Liver (tissue), 9 donors: ENCODE measurements around the gene SERPINB10. TPM values are rescaled to one million over a fixed set of nuclear protein-coding genes. Genes with fewer than 3 reads are reported as not detected.

ENCODE experiments used
- DNase-seq: peaks from one replicate; pipeline ENCODE4 v3.0.0-alpha.2; 2017; ENCODE audit warnings: low spot score
- H3K27ac ChIP-seq, 2 donors: one replicate each; pipeline ENCODE4 v1.7.0; 2013; ENCODE audit warnings: inconsistent platforms in 2 of 2, low read length in 2 of 2, control low read depth in 1 of 2, low read depth in 1 of 2, mild to moderate bottlenecking in 1 of 2
- H3K27me3 ChIP-seq, 4 donors: one replicate each; pipeline versions ENCODE4 v1.6.1 to v1.7.0; 2013; ENCODE audit warnings: low read length in 3 of 4, inconsistent platforms in 1 of 4, mild to moderate bottlenecking in 1 of 4, moderate library complexity in 1 of 4; ENCODE audit not compliant: control insufficient read depth in 4 of 4, insufficient read depth in 4 of 4
- H3K36me3 ChIP-seq, 4 donors: one replicate each; pipeline versions ENCODE4 v1.6.1 to v1.7.0; 2013; ENCODE audit warnings: low read length in 3 of 4, mild to moderate bottlenecking in 3 of 4, low read depth in 1 of 4, moderate library complexity in 1 of 4; ENCODE audit not compliant: control insufficient read depth in 4 of 4, insufficient read depth in 3 of 4
- H3K4me1 ChIP-seq, 4 donors: one replicate each; pipeline versions ENCODE4 v1.6.1 to v1.7.0; 2013; ENCODE audit warnings: low read length in 3 of 4, mild to moderate bottlenecking in 3 of 4, moderate library complexity in 1 of 4; ENCODE audit not compliant: control insufficient read depth in 4 of 4, insufficient read depth in 4 of 4
- H3K4me3 ChIP-seq, 3 donors: one replicate each; pipeline versions ENCODE4 v1.6.1 to v1.7.0; 2013; ENCODE audit warnings: low read length in 3 of 3, control low read depth in 1 of 3, low read depth in 1 of 3, mild to moderate bottlenecking in 1 of 3
- H3K9ac ChIP-seq, 2 donors: one replicate each; pipeline ENCODE4 v1.7.0; 2013; ENCODE audit warnings: low read length in 2 of 2, mild to moderate bottlenecking in 2 of 2, moderate library complexity in 2 of 2, control low read depth in 1 of 2, low read depth in 1 of 2
- H3K9me3 ChIP-seq, 4 donors: one replicate each; pipeline versions ENCODE4 v1.6.1 to v1.7.0; 2013; ENCODE audit warnings: low read length in 3 of 4; ENCODE audit not compliant: control insufficient read depth in 4 of 4
- EGR1 ChIP-seq, 2 donors: IDR thresholded peaks; 2 replicates each; pipeline ENCODE4 v1.6.1; 2016 to 2018; ENCODE audit warnings: antibody characterized with exemption in 2 of 2, low read depth in 2 of 2
- FOXA2 ChIP-seq: IDR thresholded peaks from 2 replicates; pipeline ENCODE4 v1.6.1; 2016; ENCODE audit warnings: antibody characterized with exemption
- GABPA ChIP-seq, 2 donors: IDR thresholded peaks in 1 of 2; conservative IDR thresholded peaks in 1 of 2; 2 replicates each; pipeline ENCODE4 v1.6.1; 2016; ENCODE audit warnings: antibody characterized with exemption in 2 of 2, mild to moderate bottlenecking in 1 of 2, moderate library complexity in 1 of 2
- HNF4A ChIP-seq, 2 donors: conservative IDR thresholded peaks; 2 replicates each; pipeline ENCODE4 v1.6.1; 2016; ENCODE audit warnings: antibody characterized with exemption in 2 of 2, mild to moderate bottlenecking in 2 of 2
- HNF4G ChIP-seq: IDR thresholded peaks from 2 replicates; pipeline ENCODE4 v1.6.1; 2016; ENCODE audit warnings: antibody characterized with exemption
- JUND ChIP-seq, 2 donors: IDR thresholded peaks; 2 replicates each; pipeline ENCODE4 v1.6.1; 2016; ENCODE audit warnings: antibody characterized with exemption in 2 of 2
- NR2F2 ChIP-seq: IDR thresholded peaks from 2 replicates; pipeline ENCODE4 v1.6.1; 2016; ENCODE audit warnings: antibody characterized with exemption
- RAD21 ChIP-seq, 2 donors: IDR thresholded peaks; 2 replicates each; pipeline ENCODE4 v1.6.1; 2016; ENCODE audit warnings: antibody characterized with exemption in 2 of 2, mild to moderate bottlenecking in 2 of 2
- RXRA ChIP-seq, 2 donors: IDR thresholded peaks; 2 replicates each; pipeline ENCODE4 v1.6.1; 2017 to 2018; ENCODE audit warnings: antibody characterized with exemption in 2 of 2, mild to moderate bottlenecking in 1 of 2
- SP1 ChIP-seq: IDR thresholded peaks from 2 replicates; pipeline ENCODE4 v1.6.1; 2018; ENCODE audit warnings: antibody characterized with exemption, mild to moderate bottlenecking
- TAF1 ChIP-seq: conservative IDR thresholded peaks from 2 replicates; pipeline ENCODE4 v1.6.1; 2016; ENCODE audit warnings: antibody characterized with exemption, mild to moderate bottlenecking
- YY1 ChIP-seq: IDR thresholded peaks from 2 replicates; pipeline ENCODE4 v1.6.1; 2016; ENCODE audit warnings: antibody characterized with exemption, mild to moderate bottlenecking
- WGBS: extraction: QIAGEN DNeasy Blood & Tissue Kit; methylation state at CpG from one replicate; pipeline ENCODE4 v1.1.7; 2013; 5-methylcytosine and 5-hydroxymethylcytosine counted together
- polyA plus RNA-seq, 2 donors: library from polyadenylated mRNA; stranded (reverse) in 1 of 2; unstranded in 1 of 2; fragments of 200-250 nt in 1 of 2; fragments of >200 nt in 1 of 2; fragmentation: Nextera tagmentation in 1 of 2; extraction: Ambion mirVana in 1 of 2; gene quantifications; one replicate each; pipeline versions ENCODE4 v1.2.1 to v1.2.3, GENCODE V29; 2013 to 2015
- total RNA-seq, 2 donors: library from RNA; depleted of rRNA; stranded (reverse); fragments of >200 nt; gene quantifications; one replicate each; pipeline ENCODE4 v1.2.3, GENCODE V29; 2014
- TF ChIP-seq, protein P1 (sequence below): IDR thresholded peaks from 2 replicates; pipeline ENCODE4 v1.6.1; 2016; ENCODE audit warnings: antibody characterized with exemption, mild to moderate bottlenecking
- TF ChIP-seq, protein P2 (sequence below): fragments of 150-350 bp; IDR thresholded peaks from 2 replicates; pipeline ENCODE4 v1.5.1; 2017; ENCODE audit warnings: improper control_type of control experiment, low read depth, low read length; ENCODE audit not compliant: missing input control
- donor health status: healthy.
- donor health status: healthy.
- donor health status: healthy.
- donor health status: healthy.
- donor health status: healthy.

The SERPINB10 gene
- total and polyA plus RNA-seq, 4 donors: 4.6 TPM; not detected in 3

DNA sequence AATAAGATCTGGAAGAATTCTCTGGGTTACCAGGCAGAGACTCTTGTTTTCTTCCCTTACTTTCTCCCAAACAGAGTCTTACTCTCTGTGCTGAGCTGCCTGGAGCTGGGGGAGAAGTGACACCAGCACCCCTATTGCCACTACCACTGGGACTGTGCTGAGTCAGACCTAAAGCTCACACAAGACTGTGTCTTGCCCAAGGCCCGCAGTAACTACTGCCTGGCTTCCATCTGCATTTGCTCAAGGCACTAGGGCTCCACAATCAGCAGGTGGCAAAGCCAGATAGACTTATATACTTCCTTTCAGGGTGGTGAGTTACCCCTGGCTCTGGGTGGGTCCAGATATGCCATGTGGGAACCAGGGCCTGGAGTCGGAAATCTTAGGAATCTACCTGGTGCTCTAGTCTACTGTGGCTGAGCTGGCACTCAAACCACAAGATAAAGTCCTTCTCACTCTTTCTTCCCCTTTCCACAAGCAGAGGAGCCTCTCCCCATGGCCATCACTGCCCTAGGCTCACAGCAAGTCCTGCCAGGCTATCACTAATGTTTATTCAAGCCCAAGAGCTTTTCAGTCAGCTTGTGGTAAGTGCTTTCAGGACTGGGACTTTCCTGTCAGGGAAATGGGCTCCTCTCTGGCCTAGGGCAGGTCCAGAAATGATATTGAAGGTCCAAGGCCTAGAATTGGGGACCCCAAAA is 47.8 kb upstream of the SERPINB10 start:
- H3K36me3 ChIP-seq: no peaks in the 10 kb centered on the region
- WGBS: 86% methylated on average over 2 of the region's 2 CpGs
- H3K27ac ChIP-seq: no peak overlapping the region
- no peak overlapping the region for H3K4me3 ChIP-seq
- no peak for DNase-seq
- no peaks in the 10 kb centered on the region for H3K9me3 ChIP-seq
- no peak overlapping the region for H3K9ac ChIP-seq
- no peaks in the 10 kb centered on the region for H3K4me1 ChIP-seq
- TF ChIP-seq HNF4G: no peak
- TF ChIP-seq, protein P1, sequence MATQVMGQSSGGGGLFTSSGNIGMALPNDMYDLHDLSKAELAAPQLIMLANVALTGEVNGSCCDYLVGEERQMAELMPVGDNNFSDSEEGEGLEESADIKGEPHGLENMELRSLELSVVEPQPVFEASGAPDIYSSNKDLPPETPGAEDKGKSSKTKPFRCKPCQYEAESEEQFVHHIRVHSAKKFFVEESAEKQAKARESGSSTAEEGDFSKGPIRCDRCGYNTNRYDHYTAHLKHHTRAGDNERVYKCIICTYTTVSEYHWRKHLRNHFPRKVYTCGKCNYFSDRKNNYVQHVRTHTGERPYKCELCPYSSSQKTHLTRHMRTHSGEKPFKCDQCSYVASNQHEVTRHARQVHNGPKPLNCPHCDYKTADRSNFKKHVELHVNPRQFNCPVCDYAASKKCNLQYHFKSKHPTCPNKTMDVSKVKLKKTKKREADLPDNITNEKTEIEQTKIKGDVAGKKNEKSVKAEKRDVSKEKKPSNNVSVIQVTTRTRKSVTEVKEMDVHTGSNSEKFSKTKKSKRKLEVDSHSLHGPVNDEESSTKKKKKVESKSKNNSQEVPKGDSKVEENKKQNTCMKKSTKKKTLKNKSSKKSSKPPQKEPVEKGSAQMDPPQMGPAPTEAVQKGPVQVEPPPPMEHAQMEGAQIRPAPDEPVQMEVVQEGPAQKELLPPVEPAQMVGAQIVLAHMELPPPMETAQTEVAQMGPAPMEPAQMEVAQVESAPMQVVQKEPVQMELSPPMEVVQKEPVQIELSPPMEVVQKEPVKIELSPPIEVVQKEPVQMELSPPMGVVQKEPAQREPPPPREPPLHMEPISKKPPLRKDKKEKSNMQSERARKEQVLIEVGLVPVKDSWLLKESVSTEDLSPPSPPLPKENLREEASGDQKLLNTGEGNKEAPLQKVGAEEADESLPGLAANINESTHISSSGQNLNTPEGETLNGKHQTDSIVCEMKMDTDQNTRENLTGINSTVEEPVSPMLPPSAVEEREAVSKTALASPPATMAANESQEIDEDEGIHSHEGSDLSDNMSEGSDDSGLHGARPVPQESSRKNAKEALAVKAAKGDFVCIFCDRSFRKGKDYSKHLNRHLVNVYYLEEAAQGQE: no peak
- no peak for TF ChIP-seq FOXA2
- TF ChIP-seq, protein P2, sequence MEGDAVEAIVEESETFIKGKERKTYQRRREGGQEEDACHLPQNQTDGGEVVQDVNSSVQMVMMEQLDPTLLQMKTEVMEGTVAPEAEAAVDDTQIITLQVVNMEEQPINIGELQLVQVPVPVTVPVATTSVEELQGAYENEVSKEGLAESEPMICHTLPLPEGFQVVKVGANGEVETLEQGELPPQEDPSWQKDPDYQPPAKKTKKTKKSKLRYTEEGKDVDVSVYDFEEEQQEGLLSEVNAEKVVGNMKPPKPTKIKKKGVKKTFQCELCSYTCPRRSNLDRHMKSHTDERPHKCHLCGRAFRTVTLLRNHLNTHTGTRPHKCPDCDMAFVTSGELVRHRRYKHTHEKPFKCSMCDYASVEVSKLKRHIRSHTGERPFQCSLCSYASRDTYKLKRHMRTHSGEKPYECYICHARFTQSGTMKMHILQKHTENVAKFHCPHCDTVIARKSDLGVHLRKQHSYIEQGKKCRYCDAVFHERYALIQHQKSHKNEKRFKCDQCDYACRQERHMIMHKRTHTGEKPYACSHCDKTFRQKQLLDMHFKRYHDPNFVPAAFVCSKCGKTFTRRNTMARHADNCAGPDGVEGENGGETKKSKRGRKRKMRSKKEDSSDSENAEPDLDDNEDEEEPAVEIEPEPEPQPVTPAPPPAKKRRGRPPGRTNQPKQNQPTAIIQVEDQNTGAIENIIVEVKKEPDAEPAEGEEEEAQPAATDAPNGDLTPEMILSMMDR: no peak
- no peak for TF ChIP-seq GABPA (IDR thresholded peaks at IDR 0.05 in 1 of 2, conservative IDR thresholded peaks at IDR 0.05 in 1 of 2)
- TF ChIP-seq EGR1 (IDR thresholded peaks at IDR 0.05; ENCODE audit: low read depth in 2 of 2): no peak
- no peaks in the 10 kb centered on the region for H3K27me3 ChIP-seq

DNA sequence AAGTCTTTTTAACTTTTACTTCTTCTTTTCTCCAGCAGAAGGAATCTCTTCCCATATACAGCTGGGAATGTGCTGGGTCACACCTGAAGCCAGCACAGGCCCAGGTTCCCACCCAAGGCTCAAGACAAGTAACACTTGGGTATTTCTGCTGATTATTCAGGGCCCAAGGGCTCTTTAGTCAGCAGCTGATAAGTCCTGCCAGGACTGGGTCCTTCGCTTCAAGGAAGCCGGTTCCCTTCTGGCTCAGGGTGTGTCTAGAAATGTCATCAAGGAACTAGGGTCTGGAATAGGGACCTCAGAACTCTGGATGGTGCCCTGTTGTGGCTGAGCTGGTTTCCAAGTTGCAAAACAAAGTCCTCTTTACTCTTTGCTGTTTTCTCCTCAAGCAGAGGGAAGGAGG is 47.2 kb upstream of the SERPINB10 start:
- WGBS: 94% methylated on average over 2 of the region's 2 CpGs
- no peak for TF ChIP-seq YY1
- TF ChIP-seq RXRA (IDR thresholded peaks at IDR 0.05): no peak
- no peak for TF ChIP-seq HNF4A (conservative IDR thresholded peaks at IDR 0.05)
- no peak for TF ChIP-seq NR2F2
- TF ChIP-seq FOXA2: no peak
- no peak overlapping the region for H3K4me3 ChIP-seq
- no peaks in the 10 kb centered on the region for H3K9me3 ChIP-seq
- no peak overlapping the region for H3K27ac ChIP-seq
- no peak for DNase-seq
- H3K9ac ChIP-seq: no peak overlapping the region
- no peaks in the 10 kb centered on the region for H3K36me3 ChIP-seq
- no peaks in the 10 kb centered on the region for H3K4me1 ChIP-seq
- H3K27me3 ChIP-seq: no peaks in the 10 kb centered on the region

DNA sequence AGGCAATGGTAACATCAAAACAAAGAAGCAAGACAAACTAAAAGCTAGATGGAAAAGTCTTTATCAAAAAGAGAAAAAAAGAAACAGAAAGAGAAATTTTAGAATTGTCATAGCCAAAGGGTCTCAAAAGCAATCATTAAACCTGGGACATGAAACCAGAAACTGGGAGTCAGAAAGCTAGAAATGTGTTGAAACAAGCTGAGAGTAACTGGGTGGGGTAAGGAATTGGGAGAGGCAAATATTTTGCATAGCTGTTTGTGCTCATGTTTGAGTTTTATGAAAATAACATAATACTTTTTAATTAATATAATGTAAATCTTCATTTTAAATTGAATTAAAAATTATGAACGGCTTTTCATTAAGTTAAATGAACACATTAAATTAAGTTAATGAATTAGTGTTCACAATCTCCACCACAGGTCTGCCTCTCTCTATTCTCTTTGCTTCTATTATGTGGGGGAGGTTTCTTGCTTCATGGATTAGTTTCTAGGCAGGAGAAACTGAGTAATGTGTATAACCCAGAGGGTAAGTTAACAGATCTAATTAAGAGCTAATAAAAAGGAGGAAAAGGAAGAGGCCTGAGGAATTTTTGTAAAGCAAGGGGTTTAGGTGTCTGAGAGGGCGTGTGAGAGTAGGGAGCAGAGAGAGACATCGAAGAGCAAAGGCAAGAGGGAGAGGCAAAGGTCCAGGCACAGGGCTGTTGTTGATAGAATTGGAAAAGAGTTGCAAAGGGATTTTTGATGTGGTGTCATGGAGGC is 40.2 kb upstream of the SERPINB10 start:
- Histone ChIP-seq H3K27me3 (no peaks in the 10 kb centered on the region), H3K4me1 (no peaks in the 10 kb centered on the region), H3K36me3 (no peaks in the 10 kb centered on the region), H3K4me3 (no peak overlapping the region), H3K27ac (no peak overlapping the region), H3K9me3 (no peaks in the 10 kb centered on the region), H3K9ac (no peak overlapping the region)
- TF ChIP-seq SP1: no peak
- no peak for TF ChIP-seq TAF1
- TF ChIP-seq, protein P2: no peak
- TF ChIP-seq NR2F2: no peak
- no peak for TF ChIP-seq JUND (IDR thresholded peaks at IDR 0.05)
- TF ChIP-seq RAD21 (IDR thresholded peaks at IDR 0.05): no peak
- no peak for DNase-seq
- 78% methylated on average over 3 of the region's 3 CpGs for WGBS
